HG03066 (cell line): ENCODE results near the gene NOP56.

Experiments used
- ATAC-seq: cut with Tn5 transposase; IDR thresholded peaks from one replicate; pipeline ENCODE4 v1.9.1; 2021; ENCODE audit warnings: low read depth; ENCODE audit not compliant: unreplicated experiment

Gene NOP56, protein sequence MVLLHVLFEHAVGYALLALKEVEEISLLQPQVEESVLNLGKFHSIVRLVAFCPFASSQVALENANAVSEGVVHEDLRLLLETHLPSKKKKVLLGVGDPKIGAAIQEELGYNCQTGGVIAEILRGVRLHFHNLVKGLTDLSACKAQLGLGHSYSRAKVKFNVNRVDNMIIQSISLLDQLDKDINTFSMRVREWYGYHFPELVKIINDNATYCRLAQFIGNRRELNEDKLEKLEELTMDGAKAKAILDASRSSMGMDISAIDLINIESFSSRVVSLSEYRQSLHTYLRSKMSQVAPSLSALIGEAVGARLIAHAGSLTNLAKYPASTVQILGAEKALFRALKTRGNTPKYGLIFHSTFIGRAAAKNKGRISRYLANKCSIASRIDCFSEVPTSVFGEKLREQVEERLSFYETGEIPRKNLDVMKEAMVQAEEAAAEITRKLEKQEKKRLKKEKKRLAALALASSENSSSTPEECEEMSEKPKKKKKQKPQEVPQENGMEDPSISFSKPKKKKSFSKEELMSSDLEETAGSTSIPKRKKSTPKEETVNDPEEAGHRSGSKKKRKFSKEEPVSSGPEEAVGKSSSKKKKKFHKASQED

DNA sequence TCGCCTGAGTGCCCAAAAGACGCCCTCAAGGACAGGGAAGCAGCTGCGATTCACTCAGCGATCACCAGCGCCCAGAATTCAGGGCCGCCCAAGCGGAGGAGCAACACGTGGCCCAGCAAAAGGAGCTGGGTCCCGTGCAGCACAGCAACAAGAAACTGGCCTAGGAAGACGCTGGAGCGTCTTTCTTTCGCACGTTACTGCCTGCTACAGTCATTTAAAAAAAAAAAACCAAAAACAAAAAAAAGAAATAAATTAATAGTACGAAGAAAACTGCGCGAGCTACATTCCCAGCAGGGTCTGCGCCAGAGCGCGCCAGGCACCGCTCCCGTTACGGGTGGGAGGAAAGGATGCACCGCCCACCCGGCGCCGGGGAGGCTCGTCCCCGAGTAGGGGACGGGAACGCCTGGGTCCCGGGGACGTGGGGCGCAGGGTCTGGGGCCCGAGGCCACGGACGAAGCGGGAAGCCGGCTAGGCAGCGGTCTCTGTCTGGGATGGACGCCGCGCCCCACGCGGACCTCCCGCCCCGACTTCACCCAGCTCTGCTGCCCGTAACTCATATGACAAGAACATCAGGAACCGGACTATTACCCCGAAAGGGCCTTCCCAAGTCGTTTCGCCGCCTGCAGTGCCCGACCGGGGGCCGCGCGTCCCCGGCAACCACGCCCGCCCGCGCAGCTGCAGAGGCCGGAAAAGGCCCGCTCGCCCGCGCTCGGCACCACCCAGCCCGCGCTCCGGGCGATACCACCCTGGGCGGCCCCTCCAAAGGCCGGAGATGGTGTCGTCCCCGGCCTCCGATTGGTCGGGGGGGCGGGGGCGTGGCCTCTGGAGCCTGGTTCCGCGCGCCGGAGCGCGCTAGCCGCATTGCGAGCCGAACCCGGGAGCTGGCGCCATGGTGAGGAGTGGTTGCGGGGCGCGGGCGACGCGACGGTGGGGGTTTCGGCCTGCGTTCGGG, at the start of gene NOP56:
TSS of gene NOP56 (plus strand) at position 861 of the 952 bp plus-strand sequence. CDS start at position 890, 29 bp downstream.
- peak; percentile 76 for ATAC-seq

- no peak for ATAC-seq
Measured at GRCh38 chr20:2602746-2603145, 49.7 kb upstream of the NOP56 start.

DNA sequence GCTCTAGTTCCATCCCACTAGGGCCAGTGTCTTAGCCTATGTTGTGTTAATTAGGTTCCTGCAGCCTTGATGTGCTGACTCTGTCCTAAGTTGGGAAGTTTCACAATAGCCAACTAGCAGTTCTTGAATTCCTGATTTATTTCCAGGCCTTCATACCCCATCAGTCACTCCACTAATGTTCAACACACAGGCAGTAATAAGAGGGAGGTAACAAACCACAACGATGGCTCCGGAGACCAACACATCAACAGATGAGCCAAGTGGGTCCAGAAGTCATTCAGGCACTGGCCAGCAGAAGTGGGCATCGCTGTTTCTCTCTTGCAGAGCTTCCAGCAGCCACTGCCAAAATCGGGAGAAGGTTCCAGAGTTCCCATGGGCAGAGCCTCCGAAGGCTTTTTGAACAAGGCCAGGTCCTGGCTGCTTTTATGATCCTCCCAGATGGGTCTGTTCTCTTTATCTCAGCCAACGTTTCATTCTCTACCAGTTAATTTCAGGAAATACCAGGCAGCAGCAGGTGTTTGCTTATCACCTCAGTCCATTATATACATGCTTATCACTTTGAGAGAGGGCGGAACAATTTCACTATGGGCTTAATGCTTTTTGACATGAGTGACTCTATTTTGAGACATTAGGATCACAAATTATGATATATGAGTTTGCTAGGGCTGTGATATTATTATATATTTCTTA, 48.5 kb upstream of the NOP56 start:
- no peak for ATAC-seq

GRCh38 chr20:2604506-2604835, 48.0 kb upstream of the NOP56 start:
- ATAC-seq, result no peak

GRCh38 chr20:2606507-2607006, 45.9 kb upstream of the NOP56 start:
- no peak for ATAC-seq

DNA sequence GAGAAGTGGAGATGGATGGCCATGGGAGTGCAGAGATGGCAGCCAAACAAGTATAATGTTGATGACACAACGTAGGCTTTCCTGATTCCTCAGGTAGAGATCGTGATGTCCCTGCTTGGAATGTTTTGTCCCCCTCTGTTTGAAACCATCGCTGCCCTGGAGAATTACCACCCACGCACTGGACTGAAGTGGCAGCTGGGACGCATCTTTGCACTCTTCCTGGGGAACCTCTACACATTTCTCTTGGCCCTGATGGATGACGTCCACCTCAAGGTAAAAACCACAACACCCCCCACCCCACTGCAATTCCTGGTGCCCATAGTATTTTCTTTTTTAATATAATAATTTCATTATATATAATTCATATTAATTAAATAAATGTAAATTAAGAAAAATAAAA, 42.1 kb upstream of the NOP56 start:
- ATAC-seq, result no peak

DNA sequence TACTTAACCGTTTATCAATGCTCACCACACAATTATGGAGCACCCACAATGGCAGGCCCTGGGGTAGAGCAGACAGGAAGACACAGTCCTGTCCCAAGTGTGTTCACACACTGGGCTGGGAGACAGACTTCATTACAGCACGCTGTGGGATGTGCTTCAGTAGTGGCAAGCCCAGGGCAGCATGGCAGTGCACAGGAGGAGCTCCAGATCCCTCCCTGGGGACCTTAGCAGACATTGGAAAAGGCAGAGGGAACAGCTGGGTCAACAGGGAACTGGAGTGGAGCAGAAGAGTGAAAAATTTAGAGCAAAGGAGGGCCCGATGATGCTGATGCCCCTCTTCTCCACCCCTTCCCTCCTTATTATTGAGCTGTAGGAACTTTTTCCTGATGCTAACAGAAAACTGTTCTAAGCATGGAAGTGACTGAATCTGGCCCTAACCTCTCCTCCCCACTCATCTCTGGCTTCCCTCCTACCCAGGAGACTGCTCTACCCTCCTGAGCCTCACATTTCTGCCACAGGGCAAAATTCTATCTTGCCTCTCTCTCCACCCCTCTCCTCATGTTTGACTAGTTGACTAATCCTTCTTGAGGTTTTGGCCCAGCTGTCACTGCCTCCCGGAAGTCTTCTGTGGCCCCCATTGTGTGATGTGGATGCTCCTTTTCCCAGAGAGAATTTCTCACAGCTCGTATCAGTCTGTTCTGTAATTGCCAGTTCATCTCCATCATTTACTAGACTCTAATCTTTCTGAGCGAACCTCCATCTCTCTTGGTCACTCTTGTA, 41.3 kb upstream of the NOP56 start:
- ATAC-seq, result no peak

- no peak for ATAC-seq
Measured at GRCh38 chr20:2612073-2612472, 40.4 kb upstream of the NOP56 start.

- no peak for ATAC-seq
Measured at GRCh38 chr20:2616634-2617033, 35.8 kb upstream of the NOP56 start.

DNA sequence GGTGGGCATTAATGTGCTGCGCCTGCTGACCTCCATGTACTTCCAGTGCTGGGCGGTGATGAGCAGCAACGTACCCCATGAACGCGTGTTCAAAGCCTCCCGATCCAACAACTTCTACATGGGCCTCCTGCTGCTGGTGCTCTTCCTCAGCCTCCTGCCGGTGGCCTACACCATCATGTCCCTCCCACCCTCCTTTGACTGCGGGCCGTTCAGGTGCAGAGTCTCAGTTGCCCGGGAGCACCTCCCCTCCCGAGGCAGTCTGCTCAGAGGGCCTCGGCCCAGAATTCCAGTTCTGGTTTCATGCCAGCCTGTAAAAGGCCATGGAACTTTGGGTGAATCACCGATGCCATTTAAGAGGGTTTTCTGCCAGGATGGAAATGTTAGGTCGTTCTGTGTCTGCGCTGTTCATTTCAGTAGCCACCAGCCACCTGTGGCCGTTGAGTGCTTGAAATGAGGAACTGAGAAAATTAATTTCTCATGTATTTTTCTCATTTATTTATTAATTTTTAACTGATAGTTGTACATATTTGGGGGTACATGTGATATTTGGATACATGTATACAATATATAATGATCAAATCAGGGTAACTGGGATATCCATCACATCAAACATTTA, 35.2 kb upstream of the NOP56 start:
- no peak for ATAC-seq

- ATAC-seq, result no peak
Measured at GRCh38 chr20:2618815-2619214, 33.6 kb upstream of the NOP56 start.

- ATAC-seq, result no peak
Measured at GRCh38 chr20:2619337-2619736, 33.1 kb upstream of the NOP56 start.

DNA sequence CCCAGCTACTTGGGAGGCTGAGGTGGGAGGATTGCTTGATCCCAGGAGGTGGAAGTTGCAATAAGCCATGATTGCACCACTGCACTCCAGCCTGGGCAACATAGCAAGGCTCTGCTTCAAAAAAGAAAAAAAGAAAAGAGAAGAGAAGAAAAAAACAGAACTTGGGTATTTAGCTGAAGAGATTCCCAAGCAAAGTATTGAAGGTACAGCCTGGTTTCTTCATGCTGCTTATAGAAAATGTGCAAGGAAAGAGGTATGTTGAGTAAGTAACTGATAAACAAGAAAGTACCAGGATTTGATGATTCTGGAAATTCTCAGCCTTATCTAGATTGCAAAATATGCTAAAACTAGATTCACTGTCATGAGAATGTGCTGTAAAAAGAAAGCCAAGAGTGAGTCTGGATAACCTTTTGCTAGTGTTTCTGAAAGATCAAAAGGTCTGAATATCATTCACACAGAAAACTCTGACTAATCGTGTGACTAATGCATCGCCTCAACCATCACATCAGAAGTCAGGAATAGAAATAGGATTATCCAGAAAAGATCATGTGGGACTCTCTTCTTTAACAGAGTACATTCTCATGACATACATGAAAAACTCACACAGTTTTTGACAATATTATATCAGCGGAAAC, 32.4 kb upstream of the NOP56 start:
- no peak for ATAC-seq

DNA sequence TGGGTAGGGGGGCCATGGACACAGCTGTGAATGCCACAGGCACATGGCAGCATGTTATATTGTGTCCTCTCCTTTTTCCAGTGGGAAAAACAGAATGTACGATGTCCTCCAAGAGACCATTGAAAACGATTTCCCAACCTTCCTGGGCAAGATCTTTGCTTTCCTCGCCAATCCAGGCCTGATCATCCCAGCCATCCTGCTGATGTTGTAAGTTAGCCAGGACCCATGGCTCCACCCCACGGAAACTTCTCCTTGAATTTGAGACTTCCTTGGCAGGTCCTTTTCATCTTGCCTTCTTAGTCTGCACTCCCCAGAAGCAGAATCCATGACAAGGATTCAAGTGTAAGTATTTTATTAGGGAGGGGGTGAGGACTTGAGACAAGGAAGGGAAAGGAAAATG, 28.2 kb upstream of the NOP56 start:
- no peak for ATAC-seq

- no peak for ATAC-seq
Measured at GRCh38 chr20:2625062-2625461, 27.4 kb upstream of the NOP56 start.

- ATAC-seq, result no peak
Measured at GRCh38 chr20:2626853-2627541, 25.4 kb upstream of the NOP56 start.

- no peak for ATAC-seq
Measured at GRCh38 chr20:2631228-2631627, 21.2 kb upstream of the NOP56 start.

DNA sequence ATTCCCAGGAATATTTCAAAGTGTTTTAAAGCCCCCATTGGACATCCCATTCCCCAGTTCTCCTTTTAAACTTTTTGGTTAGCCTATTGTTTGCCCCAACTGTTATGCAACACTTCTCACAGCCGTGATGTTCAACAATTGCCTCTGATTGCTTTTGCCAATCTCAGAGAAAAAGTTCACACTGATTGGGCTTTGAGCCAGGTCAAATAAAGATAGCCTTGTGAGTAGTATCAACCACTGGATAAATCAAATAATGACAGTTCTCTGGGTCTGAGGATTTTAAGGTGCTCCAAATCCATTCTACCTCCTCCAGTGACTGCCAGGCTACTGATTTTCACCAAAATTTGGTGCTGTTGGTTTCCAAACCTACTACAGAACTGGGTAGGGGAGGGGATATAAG, 19.1 kb upstream of the NOP56 start:
- ATAC-seq, result no peak
